Epidermal melanocyte (primary cell): Measurements from ENCODE around the gene CACNA1C.

Source experiments
- DNase-seq: peaks from one replicate; pipeline ENCODE4 v3.0.0; 2011; ENCODE audit warnings: low spot score; ENCODE audit not compliant: insufficient read length

Gene CACNA1C

DNA sequence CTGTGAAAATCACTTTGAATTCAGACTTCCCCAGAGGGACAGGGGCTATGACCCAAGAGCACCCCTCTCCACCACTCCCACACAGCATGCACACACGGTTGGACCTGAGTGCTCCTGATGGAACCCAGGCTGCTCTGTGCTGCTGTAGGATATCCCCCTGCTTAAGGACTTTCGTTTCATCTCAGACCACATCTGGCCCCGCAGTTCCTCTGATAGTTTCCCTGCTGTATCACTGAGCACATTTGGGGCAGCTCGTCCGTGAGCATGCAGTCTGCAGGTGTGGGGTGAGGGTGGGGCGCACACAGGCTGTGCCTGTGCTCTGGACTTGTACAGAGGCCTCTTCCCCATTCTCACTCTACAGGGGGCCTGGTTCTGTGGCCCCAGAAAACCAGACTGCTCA is 396.8 kb downstream of the CACNA1C start:
- no peak for DNase-seq

DNA sequence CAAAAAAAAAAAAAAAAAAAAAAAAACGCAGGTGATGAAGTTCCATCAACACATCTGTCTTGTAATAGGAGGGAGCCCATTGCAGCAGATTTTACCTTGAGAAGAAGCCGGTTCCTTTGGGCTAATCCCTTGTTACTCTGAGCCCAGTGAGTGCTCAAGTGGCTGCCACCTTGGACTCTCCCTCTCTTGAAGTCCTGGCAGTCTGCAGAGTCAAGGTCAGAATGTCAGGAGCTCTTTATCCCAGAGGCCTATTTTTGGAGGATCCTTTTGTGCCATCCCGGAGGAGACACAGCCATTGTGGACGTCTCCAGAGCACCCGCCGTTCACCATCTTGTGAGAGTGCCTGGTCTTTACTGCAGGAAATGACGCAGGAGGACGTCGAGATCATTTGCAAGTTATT is 397.8 kb downstream of the CACNA1C start:
- DNase-seq: no peak

GRCh38 chr12:2451025-2451424 is 398.2 kb downstream of the CACNA1C start:
- no peak for DNase-seq

DNA sequence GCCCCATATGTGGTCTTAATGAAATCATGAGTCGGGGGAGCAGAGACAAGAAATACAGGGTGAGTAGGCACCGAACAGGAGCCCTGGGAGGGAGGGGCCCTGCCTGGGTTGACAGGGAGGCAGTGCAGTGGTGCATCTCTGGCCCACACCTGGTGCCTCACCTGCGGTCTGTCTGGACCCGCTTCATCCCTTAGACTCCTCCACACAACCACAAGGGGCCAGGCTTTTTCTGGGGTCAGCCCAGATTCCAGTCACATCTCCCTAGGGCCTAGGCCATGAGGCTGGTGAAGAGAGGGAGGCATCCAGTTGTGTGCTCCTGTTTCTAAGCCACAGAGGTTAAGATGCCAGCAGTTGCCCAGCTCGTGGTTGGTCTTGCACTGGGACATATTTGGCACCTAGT is 398.7 kb downstream of the CACNA1C start:
- no peak for DNase-seq

DNA sequence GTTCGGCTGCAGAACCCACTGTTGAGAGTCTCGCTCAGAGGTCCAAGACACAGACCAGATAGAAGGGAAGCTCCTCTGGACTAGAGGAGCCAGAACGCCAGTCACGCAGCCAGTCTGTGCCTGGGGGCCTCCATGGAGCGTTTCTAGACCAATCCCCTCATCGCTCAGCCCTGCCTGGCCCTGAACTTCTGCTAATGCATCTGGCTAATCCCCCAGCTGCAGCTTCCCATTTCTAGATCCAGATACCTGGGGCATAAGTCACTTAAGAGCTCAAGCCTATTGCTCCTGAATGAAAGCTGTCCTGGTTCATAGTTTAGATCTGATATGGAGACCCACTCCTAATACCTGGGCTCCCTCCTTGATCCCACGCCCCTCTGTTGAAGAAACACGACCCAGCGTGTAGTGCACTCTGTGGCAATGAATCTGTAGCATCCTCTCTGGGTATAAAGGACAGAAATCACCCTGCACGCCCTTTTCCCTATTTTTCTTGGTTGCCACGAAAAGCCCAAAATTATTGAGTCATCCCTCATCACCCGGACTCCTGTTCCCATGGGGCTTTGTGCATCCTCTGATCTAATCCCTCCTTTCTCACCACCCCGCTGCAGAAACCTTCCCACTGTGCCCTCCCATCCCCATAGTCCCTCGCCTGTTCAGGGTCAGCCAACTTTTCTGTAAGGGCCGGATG is 400.4 kb downstream of the CACNA1C start:
- no peak for DNase-seq

DNA sequence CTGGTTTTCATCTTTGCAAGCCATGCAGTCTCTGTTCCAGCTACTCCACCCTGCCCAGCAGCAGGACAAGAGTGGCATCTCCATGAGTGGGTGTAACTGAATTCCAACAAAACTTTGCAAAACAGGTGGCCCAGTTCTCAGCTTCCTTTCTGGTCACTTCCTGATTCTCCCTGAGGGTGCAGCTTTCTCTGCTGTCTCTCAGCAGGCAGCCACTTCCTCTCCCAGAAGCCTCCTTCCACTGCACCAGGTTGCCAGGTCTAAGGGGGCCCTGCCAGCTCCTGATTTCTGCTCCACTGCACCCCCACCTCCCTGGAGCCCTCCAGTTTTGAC is 400.9 kb downstream of the CACNA1C start:
- no peak for DNase-seq

- no peak for DNase-seq
Measured at GRCh38 chr12:2454601-2455177, 401.9 kb downstream of the CACNA1C start.

- DNase-seq: no peak
Measured at GRCh38 chr12:2455410-2455809, 402.6 kb downstream of the CACNA1C start.

GRCh38 chr12:2456122-2456812 is 403.5 kb downstream of the CACNA1C start:
- no peak for DNase-seq

- no peak for DNase-seq
Measured at GRCh38 chr12:2456813-2457186, 404.0 kb downstream of the CACNA1C start.

- no peak for DNase-seq
Measured at GRCh38 chr12:2457215-2457932, 404.6 kb downstream of the CACNA1C start.

DNA sequence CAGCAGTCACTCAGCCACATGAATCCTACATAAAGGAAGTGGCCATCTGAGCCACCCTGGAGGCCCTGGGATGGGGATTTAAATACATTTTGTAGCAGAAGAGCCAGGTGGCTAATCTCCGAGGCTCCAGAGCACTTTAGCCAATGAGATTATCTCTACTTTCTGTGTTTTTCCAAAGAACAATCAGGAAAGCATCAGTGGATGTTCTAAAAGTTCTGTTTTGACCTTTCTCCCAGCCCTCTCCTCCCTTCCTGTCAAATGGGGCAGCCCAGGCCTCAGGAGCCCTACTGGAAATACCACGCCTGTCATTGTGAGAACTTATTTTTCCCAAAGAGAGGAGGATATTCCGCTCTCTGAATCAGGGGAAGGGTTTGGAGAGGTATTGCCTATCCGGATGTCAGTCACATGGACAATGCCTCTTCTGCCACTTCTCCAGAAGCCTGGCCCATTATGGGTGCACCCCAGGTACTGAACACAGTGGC is 405.2 kb downstream of the CACNA1C start:
- no peak for DNase-seq

DNA sequence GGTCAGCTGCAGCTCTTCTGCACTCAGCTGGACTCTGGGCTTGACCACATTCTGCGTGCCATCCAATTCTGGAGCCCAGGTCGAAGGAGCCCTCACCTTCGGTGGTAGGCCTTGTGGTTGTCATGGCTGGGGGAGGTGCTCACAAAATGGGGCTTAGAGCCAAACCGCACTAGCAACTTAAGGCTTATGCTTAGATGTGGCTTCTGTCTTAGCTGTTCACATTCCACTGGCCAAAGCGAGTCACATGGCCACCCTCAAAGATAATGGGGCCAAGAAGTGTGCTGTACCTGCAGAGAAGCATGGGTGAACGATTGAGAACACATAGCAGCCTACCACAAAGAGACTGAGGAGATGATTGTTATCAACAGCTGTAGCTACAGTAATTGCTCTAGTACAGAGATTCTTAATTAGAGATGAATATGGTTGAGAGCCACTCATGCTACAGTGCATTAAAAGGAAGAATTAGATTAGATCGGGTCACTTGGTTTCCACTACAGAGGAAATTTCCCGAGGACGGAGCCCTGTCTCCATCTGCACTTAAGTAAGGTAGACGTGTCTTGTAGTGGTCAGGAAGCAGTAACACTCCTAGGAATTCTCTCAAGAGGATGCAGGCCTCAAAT is 407.4 kb downstream of the CACNA1C start:
- DNase-seq: no peak

DNA sequence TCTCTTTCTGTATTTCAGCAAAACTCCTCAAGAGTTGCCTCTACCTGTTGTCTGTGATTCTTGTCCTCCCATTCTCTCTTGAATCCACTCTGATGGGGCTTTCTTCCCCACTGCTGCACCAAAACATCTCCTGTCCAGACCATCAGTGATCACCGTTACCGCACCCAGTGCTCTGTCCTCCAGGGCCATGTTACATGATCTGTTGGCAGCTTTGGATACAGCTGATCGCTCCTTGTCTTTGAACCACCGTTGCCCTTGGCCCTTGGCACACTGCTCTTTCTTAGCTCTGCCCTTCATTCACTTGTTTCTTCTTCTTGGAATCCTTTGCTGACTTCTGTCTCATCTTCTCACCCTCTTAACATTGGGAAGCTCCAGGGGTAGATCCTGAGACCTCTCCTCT is 408.3 kb downstream of the CACNA1C start:
- no peak for DNase-seq

- DNase-seq: no peak
Measured at GRCh38 chr12:2461645-2462044, 408.9 kb downstream of the CACNA1C start.

GRCh38 chr12:2462087-2462486 is 409.3 kb downstream of the CACNA1C start:
- DNase-seq: no peak

DNA sequence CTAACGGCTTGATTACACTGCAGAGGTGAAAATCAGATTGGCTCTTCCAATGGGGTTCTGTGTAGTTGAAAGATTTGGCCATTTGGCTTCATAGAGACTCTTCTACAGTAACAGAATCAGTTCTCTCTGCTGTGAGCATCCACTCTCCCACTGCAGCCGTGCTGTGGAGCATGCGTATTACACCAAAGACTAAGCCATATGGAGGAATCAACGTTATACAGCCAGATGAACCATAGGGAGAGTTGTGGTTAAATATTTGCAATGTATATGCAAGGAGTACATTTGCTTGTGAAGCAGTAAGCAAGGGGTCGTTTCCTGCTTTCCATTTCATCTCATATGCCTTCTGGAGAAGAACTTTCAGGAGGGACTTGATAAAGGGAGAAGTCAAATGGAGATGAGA is 410.9 kb downstream of the CACNA1C start:
- DNase-seq: no peak

GRCh38 chr12:2465681-2466080 is 412.9 kb downstream of the CACNA1C start:
- DNase-seq: no peak

- no peak for DNase-seq
Measured at GRCh38 chr12:2466211-2466610, 413.4 kb downstream of the CACNA1C start.

- DNase-seq: no peak
Measured at GRCh38 chr12:2467447-2468195, 414.8 kb downstream of the CACNA1C start.

DNA sequence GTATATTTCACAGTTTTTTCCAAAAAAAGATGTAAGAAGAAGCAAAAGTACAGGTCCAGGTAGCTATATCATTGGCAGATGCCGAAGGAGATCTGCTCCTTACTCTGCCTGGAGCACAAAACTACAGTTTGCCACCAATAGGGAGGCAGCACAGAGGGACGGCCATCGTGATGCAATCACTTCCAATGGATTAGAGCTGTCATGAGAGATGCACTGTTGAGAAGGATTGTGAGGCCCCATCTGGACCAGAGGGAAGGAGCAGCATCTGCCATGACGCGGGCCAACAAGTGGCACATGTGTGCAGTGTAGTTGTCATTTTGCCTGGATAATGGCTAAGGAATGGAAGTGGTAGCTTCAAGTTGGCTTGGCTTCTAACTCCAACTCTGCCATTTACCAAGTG is 423.2 kb downstream of the CACNA1C start:
- DNase-seq: no peak
